AG04449 (cell line): Measurements from ENCODE around the gene SMC5.

Source experiments
- CTCF ChIA-PET: fragments of 350-600 bp; formaldehyde crosslinking; extraction: SDS; loops from one replicate; lab custom pipeline; 2021; ENCODE audit warnings: antibody characterized with exemption; lab: Yijun Ruan, JAX
- POLR2A ChIA-PET: fragments of 400-600, 350-600 bp; formaldehyde crosslinking; extraction: SDS; loops from one replicate; lab custom pipeline; 2020; ENCODE audit warnings: antibody characterized with exemption, inconsistent platforms; lab: Yijun Ruan, JAX
- DNase-seq: peaks from one replicate; pipeline ENCODE4 v3.0.0-alpha.2; 2010; ENCODE audit warnings: low read depth, low spot score
- H3K4me3 ChIP-seq: 2 replicates; pipeline ENCODE4 v1.5.1; 2011; ENCODE audit warnings: low read depth, mild to moderate bottlenecking, control low read depth, low read length
- TF ChIP-seq, protein P1 (sequence below): IDR thresholded peaks from one replicate; pipeline ENCODE4 v1.5.1; 2011; ENCODE audit warnings: mild to moderate bottlenecking, moderate library complexity, low read length, control low read depth, inconsistent platforms; ENCODE audit not compliant: insufficient read depth; ENCODE audit errors: missing control alignments

Gene SMC5

DNA sequence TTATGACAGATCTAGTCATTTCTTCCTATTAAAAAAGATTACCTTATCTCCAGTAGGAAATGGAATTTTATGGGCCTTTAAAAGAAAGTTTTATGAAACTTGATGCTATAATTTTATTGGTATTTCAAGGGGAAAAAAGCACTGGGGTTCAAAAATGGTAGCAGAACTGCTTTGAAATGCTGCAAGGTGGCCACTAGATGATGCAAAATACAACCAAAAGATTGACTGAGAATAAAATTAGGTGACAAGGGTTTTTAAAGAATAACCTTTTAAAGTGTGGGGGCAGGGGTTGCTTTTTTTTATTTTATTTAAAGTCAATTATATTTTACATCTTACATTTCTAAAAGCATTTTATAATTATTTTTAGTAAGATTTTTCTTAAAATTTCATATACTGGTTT is 94.0 kb downstream of the SMC5 start:
- no peak for DNase-seq
- ChIA-PET CTCF (interaction anchor here (1.0 to 2.4 kb wide), 6 partner anchors 13 to 250 kb away, joined by 3 to 15 read pairs (median 3); no protein-coding TSS in a partner anchor), POLR2A (no interaction called here)
- no peak overlapping the region for H3K4me3 ChIP-seq
- TF ChIP-seq, protein P1, sequence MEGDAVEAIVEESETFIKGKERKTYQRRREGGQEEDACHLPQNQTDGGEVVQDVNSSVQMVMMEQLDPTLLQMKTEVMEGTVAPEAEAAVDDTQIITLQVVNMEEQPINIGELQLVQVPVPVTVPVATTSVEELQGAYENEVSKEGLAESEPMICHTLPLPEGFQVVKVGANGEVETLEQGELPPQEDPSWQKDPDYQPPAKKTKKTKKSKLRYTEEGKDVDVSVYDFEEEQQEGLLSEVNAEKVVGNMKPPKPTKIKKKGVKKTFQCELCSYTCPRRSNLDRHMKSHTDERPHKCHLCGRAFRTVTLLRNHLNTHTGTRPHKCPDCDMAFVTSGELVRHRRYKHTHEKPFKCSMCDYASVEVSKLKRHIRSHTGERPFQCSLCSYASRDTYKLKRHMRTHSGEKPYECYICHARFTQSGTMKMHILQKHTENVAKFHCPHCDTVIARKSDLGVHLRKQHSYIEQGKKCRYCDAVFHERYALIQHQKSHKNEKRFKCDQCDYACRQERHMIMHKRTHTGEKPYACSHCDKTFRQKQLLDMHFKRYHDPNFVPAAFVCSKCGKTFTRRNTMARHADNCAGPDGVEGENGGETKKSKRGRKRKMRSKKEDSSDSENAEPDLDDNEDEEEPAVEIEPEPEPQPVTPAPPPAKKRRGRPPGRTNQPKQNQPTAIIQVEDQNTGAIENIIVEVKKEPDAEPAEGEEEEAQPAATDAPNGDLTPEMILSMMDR, result no peak

DNA sequence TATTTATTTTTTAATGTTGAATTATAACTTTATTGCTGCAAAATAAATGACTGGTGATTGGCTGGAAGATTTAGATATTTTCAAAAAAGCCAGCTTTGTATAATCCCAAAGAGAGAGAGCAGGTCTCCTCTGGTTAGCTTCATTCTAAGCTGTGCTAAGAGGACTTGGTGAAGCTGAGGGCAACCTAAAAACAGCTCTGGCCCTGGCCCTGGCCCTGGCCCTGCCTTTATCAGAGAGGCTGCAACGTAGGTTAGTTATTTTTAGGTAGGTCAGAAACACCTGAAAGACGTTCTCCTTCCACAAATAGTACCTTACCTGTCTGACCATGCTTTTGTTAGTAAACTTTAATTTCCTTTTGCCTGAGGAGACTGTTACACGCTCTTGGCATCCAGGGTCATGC is 97.0 kb downstream of the SMC5 start:
- ChIA-PET CTCF (interaction anchor here (0.8 to 1.0 kb wide), 2 partner anchors 129 to 247 kb away, joined by 3 to 4 read pairs; no protein-coding TSS in a partner anchor), POLR2A (no interaction called here)
- DNase-seq, result no peak

DNA sequence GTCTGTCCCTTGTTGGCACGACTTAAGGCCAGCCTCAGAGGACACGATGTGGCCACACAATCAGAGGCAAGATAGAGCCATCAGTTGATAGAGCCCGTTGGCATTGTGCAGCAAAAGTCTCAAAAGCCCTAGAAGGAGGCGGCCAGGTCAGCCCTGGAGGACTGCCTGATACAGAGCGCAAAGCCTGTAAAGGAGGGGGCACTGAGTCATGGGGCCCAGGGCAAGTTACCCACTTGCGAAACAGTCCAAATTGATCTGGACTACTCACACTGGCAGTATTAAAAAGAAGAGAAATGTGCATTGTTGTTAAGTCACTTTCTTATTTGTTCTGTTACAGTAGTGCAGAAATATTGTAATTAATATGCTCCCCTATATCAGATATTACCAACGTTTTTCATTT is 104.2 kb downstream of the SMC5 start:
- ChIA-PET POLR2A (no interaction called here), CTCF (interaction anchor here (1.5 to 2.0 kb wide), 2 partner anchors 121 to 239 kb away, joined by 3 to 6 read pairs; no protein-coding TSS in a partner anchor)
- TF ChIP-seq, protein P1, result no peak

More for the DNA sequence above, 97.0 kb downstream of the SMC5 start:
- no peak overlapping the region for H3K4me3 ChIP-seq
- TF ChIP-seq, protein P1, result no peak

DNA sequence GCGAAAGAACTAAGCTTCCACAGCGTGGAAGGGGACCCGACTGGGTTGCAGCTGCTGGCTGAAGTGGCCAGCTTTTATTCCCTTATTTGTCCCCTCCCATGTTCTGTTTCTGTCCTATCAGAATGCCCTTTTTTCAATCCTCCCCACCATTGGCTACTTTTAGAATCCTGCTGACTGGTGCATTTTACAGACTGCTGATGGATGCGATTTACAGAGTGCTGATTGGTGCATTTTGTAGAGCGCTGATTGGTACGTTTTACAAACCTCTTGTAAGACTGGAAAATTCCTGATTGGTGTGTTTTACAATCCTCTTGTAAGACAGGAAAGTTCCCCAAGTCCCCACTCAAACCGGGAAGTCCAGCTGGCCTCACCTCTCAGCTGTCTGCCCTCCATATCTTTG is 105.0 kb downstream of the SMC5 start:
- POLR2A ChIA-PET, result no interaction called here
- no peak for DNase-seq
- CTCF ChIA-PET, result interaction anchor here (0.6 to 1.5 kb wide), 3 partner anchors 33 to 238 kb away, joined by 3 read pairs; no protein-coding TSS in a partner anchor
- TF ChIP-seq, protein P1, result no peak
- no peak overlapping the region for H3K4me3 ChIP-seq

More for the DNA sequence above, 104.2 kb downstream of the SMC5 start:
- H3K4me3 ChIP-seq, result no peak overlapping the region
- DNase-seq, result no peak

DNA sequence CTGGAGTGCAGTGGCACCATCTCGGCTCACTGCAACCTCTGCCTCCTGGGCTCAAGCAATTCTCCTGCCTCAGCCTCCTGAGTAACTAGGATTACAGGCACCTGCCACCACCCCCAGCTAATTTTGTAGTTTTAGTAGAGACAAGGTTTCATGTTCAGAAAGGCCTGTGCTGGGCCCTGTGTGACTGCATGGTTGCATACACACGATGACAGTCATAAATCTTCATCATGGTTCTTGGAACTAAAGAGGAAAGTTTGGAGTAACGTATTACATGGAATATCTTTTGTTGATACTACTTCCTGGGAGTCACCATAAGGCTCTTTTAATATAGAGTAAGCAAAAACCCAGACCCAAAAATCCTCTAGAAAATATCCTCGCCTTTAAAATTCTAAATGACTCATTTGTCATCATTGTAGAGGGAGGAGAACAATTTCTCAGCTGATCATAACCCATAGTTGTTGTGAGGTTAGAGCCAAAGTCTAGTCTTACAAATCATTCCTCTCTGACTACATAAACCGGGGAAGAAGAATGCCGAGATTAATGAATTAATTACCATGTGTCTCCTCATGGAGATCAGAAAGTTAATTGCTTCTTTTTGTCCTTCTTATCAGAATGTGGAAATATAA is 108.6 kb downstream of the SMC5 start:
- no peak for DNase-seq
- no peak overlapping the region for H3K4me3 ChIP-seq
- TF ChIP-seq, protein P1, result no peak
- POLR2A ChIA-PET, result no interaction called here
- CTCF ChIA-PET, result interaction anchor here (1.4 kb wide), 2 partner anchors 15 to 235 kb away, joined by 3 to 8 read pairs; no protein-coding TSS in a partner anchor

DNA sequence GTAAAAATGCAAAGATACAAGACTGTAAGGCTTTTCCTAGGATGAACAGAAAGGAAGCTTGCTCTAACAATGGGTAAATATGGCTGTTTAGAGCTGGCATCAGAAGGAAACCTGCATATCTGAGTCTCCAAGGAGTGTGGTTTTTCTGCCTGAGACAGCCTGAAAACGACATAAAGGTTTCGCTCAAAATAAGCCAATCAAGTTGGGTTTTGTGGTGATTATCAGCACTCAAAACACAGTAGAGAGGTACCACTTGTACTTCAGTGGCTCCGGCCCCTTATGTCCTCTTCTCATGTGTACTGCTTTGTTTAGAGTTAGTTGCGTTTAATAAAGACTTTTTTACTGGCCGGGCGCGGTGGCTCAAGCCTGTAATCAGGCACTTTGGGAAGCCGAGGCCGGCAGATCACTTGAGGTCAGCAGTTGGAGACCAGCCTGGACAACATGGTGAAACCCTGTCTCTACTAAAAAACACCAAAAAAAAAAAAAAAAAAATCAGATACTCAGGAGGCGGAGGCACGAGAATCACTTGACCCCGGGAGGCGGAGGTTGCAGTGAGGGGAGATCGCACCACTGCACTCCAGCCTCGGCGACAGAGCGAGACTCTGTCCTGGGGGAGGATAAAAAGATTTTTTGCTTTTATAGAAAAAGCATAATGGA is 116.3 kb downstream of the SMC5 start:
- no peak overlapping the region for H3K4me3 ChIP-seq
- TF ChIP-seq, protein P1, result no peak
- DNase-seq, result no peak
- ChIA-PET CTCF (interaction anchor here (0.7 to 1.2 kb wide), 2 partner anchors 39 to 109 kb away, joined by 3 read pairs; no protein-coding TSS in a partner anchor), POLR2A (no interaction called here)
